ENCODE data around the gene RTKN2. TPM values are rescaled to one million over a fixed set of nuclear protein-coding genes. Genes with fewer than 3 reads are reported as not detected.

Gene RTKN2
- total and polyA plus RNA-seq, 2 of the 4 experiments (the other 2 are of a cell fraction), result 0.75 to 0.90 TPM

- Histone ChIP-seq H3K56ac (ENCODE audit: extremely low read depth, insufficient read depth, low read length) (no peak overlapping the region), H3K9me1 (ENCODE audit: insufficient read depth, low read length) (no peaks in the 10 kb centered on the region), H4K5ac (ENCODE audit: low read depth, low read length) (peak overlapping the region; percentile 78; the same call in 1 of the 2 replicates), H3K9me3 (ENCODE audit: control insufficient read depth, insufficient read depth, low read length) (peaks cover 2% of the 10 kb centered on the region; the same call in 1 of the 2 replicates), H2BK5ac (ENCODE audit: low read depth, low read length, poor library complexity, severe bottlenecking) (peak overlapping the region; percentile 71), H3K4me3 (ENCODE audit: insufficient read depth, low read depth, low read length) (no peak overlapping the region), H3K27me3 (ENCODE audit: control insufficient read depth, insufficient read depth, low read length) (no peaks in the 10 kb centered on the region), H4K8ac (ENCODE audit: low read depth in 2 of 2, low read length in 2 of 2) (no peak overlapping the region), H2BK15ac (ENCODE audit: low read depth, low read length) (peak overlapping the region; percentile 60; the same call in 1 of the 3 replicates), H3K23ac (ENCODE audit: low read depth, low read length) (no peak overlapping the region), H2AK9ac (replicated peaks; ENCODE audit: low read depth, low read length, poor library complexity) (no peak overlapping the region), H3K4ac (ENCODE audit: low read depth, low read length) (no peak overlapping the region; the same call in 1 of the 2 replicates), H3K4me2 (ENCODE audit: low read depth, low read length) (no peak overlapping the region), H3K14ac (replicated peaks; ENCODE audit: low read depth, low read length) (no peak overlapping the region), H3K27ac (ENCODE audit: insufficient read depth, low read length) (peak overlapping the region; percentile 43; the same call in 1 of the 2 replicates), H4K20me1 (ENCODE audit: insufficient read depth, low read length) (no peaks in the 10 kb centered on the region), H2BK20ac (ENCODE audit: low read depth, low read length) (no peak overlapping the region), H3K4me1 (ENCODE audit: control insufficient read depth, insufficient read depth, low read length) (peaks cover 4% of the 10 kb centered on the region), H4K91ac (ENCODE audit: insufficient read depth, low read depth, low read length) (no peak overlapping the region; the same call in 1 of the 2 replicates), H3K79me1 (ENCODE audit: low read depth in 1 of 2, low read length in 2 of 2) (no peaks in the 10 kb centered on the region), H3K18ac (ENCODE audit: low read depth, low read length) (peak overlapping the region; percentile 81), H3K36me3 (ENCODE audit: control insufficient read depth, insufficient read depth, low read length) (no peaks in the 10 kb centered on the region), H2AFZ (replicated peaks; ENCODE audit: low read length, poor library complexity) (no peak overlapping the region), H2AK5ac (ENCODE audit: low read depth, low read length) (no peak overlapping the region), H2BK120ac (ENCODE audit: low read depth, low read length) (peak overlapping the region; percentile 73), H3K9ac (ENCODE audit: low read depth, low read length) (no peak overlapping the region)
- TF ChIP-seq CEBPB (IDR thresholded peaks at IDR 0.05; ENCODE audit: low read depth, low read length), result peak; percentile 99
- TF ChIP-seq RCOR1 (IDR thresholded peaks at IDR 0.05; ENCODE audit: insufficient replicate concordance, low read length), result no peak
- TF ChIP-seq MAFK (IDR thresholded peaks at IDR 0.05; ENCODE audit: low read depth, low read length), result peak; percentile 94
- no peak for TF ChIP-seq CHD1 (IDR thresholded peaks at IDR 0.05; ENCODE audit: low read depth, low read length)
- TF ChIP-seq NFE2L2 (IDR thresholded peaks at IDR 0.05; ENCODE audit: low read depth, low read length), result peak; percentile 81
- WGBS, 2 experiments (ENCODE audit: extremely low coverage in 2 of 2, insufficient read length in 1 of 2), result 100% methylated on average over 1 of the region's 1 CpG; no CpG with 5 or more reads in 1 of the 2 experiments
- no TSS peak for BruUV-seq (replicated peaks)
- peak; percentile 91 for ATAC-seq (ENCODE audit: low read depth)
- peak; percentile 85 for DNase-seq
- in situ Hi-C loops (cut with MboI; ENCODE audit: low sequenced_read_pairs) (no loop called here), intact Hi-C loops (cut with micrococcal nuclease) (no loop called here), dilution Hi-C loops (cut with HindIII; ENCODE audit: low sequenced_read_pairs, unreplicated experiment) (no loop called here)
- POLR2A ChIA-PET (ENCODE audit: unreplicated experiment), result no interaction called here
- CTCF ChIA-PET, result no interaction called here
Observed at GRCh38 chr10:62153191-62153590, 115.5 kb downstream of the RTKN2 start.

All from IMR-90 (cell line).